K562 (cell line): ENCODE measurements around the gene ENTPD6. TPM values are rescaled to one million over a fixed set of nuclear protein-coding genes. Genes with fewer than 3 reads are reported as not detected.
A peak's percentile ranks its signal among the peaks of the same experiment; 100 is the strongest.
"Not testable (repeated sequence)": the region's sequence is repeated elsewhere in the genome, so short reads cannot be mapped to it uniquely, and the experiment has no call there.

Source experiments
- ATAC-seq: fragments of 200-7000 bp; cut with Tn5 transposase; 3 replicates; pipeline ENCODE4 v1.9.1; 2020; ENCODE audit warnings: moderate library complexity
- BruUV-seq: library from RNA; stranded (reverse); fragments of 400-500 nt; replicated peaks from 2 replicates; lab custom pipeline; 2021; lab: Mats Ljungman, UMichigan
- CTCF ChIA-PET: fragments of 300-600 bp; formaldehyde crosslinking; extraction: SDS; loops from one replicate; lab custom pipeline; 2021; ENCODE audit warnings: low intra/inter-chr PET ratio; lab: Yijun Ruan, JAX
- POLR2A ChIA-PET: fragments of 300-600, 350-650 bp; sonication (Branson Sonifier 250); formaldehyde crosslinking; extraction: SDS; loops from one replicate; lab custom pipeline; 2021; ENCODE audit warnings: antibody characterized with exemption, inconsistent platforms; lab: Yijun Ruan, JAX
- DNase-seq, 4 experiments: peaks; one replicate each; pipeline versions ENCODE4 v3.0.0 to v3.0.0-alpha.2; 2011 to 2018; ENCODE audit warnings: low spot score in 3 of 4, mixed read lengths in 3 of 4; ENCODE audit errors: extremely low read depth in 1 of 4
- FAIRE-seq: peaks from 2 replicates; lab custom pipeline; 2011; peaks lifted over from hg19 to GRCh38; lab: Jason Lieb, UNC
- H2AFZ ChIP-seq: 2 replicates; pipeline ENCODE4 v1.6.0; 2011; ENCODE audit warnings: low read depth, low read length, control low read depth, inconsistent platforms
- H3K27ac ChIP-seq: fragments of 200-600 bp; 3 replicates; pipeline ENCODE4 v1.8.0; 2011; ENCODE audit warnings: low read depth, mild to moderate bottlenecking, control low read depth, inconsistent platforms, low read length, moderate library complexity, mixed read lengths; ENCODE audit errors: extremely low read depth
- H3K27me3 ChIP-seq, 2 experiments: fragments of 300-600 bp in 1 of 2; 2 replicates in 1 of 2; 3 replicates in 1 of 2; pipeline versions ENCODE4 v1.6.0 to v1.8.0; 2011; ENCODE audit warnings: inconsistent platforms in 2 of 2, low read length in 2 of 2, mild to moderate bottlenecking in 1 of 2, mixed read lengths in 1 of 2, moderate library complexity in 1 of 2; ENCODE audit not compliant: control insufficient read depth in 2 of 2, insufficient read depth in 2 of 2
- H3K36me3 ChIP-seq: fragments of 300-600 bp; 3 replicates; pipeline ENCODE4 v1.8.0; 2011; ENCODE audit warnings: mild to moderate bottlenecking, low read length, inconsistent platforms; ENCODE audit not compliant: control insufficient read depth, insufficient read depth
- H3K4me1 ChIP-seq, 2 experiments: fragments of 200-600 bp in 1 of 2; replicated peaks in 1 of 2; 2 replicates in 1 of 2; 3 replicates in 1 of 2; pipeline versions ENCODE4 v1.5.1 to v1.8.0; 2011; ENCODE audit warnings: inconsistent platforms in 2 of 2, low read length in 2 of 2, mild to moderate bottlenecking in 1 of 2, mixed read lengths in 1 of 2, moderate library complexity in 1 of 2; ENCODE audit not compliant: control insufficient read depth in 2 of 2, insufficient read depth in 2 of 2
- H3K4me2 ChIP-seq: 2 replicates; pipeline ENCODE4 v1.6.1; 2011; ENCODE audit warnings: low read length, control low read depth, inconsistent platforms, mixed read lengths; ENCODE audit not compliant: insufficient read depth
- H3K4me3 ChIP-seq: fragments of 200-600 bp; sonication (generic), shearing (Covaris generic); 2 replicates; pipeline ENCODE4 v1.5.1; 2016; ENCODE audit warnings: control low read depth, inconsistent platforms
- H3K79me2 ChIP-seq: fragments of 200-600 bp; 3 replicates; pipeline ENCODE4 v1.8.0; 2011; ENCODE audit warnings: low read length, inconsistent platforms; ENCODE audit not compliant: control insufficient read depth, insufficient read depth
- H3K9ac ChIP-seq, 2 experiments: 2 replicates each; pipeline versions ENCODE4 v1.6.0 to v1.6.1; 2011; ENCODE audit warnings: low read depth in 2 of 2, low read length in 2 of 2, control low read depth in 1 of 2, inconsistent platforms in 1 of 2, mild to moderate bottlenecking in 1 of 2, mixed read lengths in 1 of 2; ENCODE audit not compliant: insufficient read depth in 1 of 2
- H3K9me1 ChIP-seq: one replicate; pipeline ENCODE4 v1.6.0; 2011; ENCODE audit warnings: inconsistent platforms, mild to moderate bottlenecking, low read length, moderate library complexity; ENCODE audit not compliant: control insufficient read depth, insufficient read depth
- H3K9me3 ChIP-seq: replicated peaks from 2 replicates; pipeline ENCODE4 v1.5.1; 2011; ENCODE audit warnings: low read depth, low read length, inconsistent platforms; ENCODE audit not compliant: control insufficient read depth, insufficient read depth
- H4K20me1 ChIP-seq: replicated peaks from 2 replicates; pipeline ENCODE4 v1.6.1; 2011; ENCODE audit warnings: low read length, inconsistent platforms, mixed read lengths; ENCODE audit not compliant: control insufficient read depth, insufficient read depth
- ATF1 ChIP-seq, 2 experiments: fragments of 450-650 bp in 1 of 2; IDR thresholded peaks; 2 replicates each; pipeline ENCODE4 v1.6.1; 2016; ENCODE audit warnings: missing compliant biosample characterization in 1 of 2, missing genetic modification characterization in 1 of 2
- CLOCK ChIP-seq: fragments of 250-450 bp; sonication (Bioruptor Pico); IDR thresholded peaks from 2 replicates; pipeline ENCODE4 v1.4.0; 2020; ENCODE audit warnings: mild to moderate bottlenecking, moderate library complexity, borderline replicate concordance
- FUS ChIP-seq: fragments of 200-400 bp; formaldehyde crosslinking; optimal IDR thresholded peaks from 2 replicates; pipeline ENCODE3; 2017; ENCODE audit warnings: low read depth, low read length
- MNT ChIP-seq, 2 experiments: fragments of 450-650 bp; conservative IDR thresholded peaks; 2 replicates each; pipeline ENCODE4 v1.6.1; 2017; ENCODE audit warnings: mild to moderate bottlenecking in 2 of 2, moderate library complexity in 2 of 2
- PRMT5 ChIP-seq: sonication (generic); formaldehyde crosslinking; IDR thresholded peaks from 2 replicates; pipeline ENCODE4 v1.5.0; 2020; ENCODE audit warnings: missing genetic modification reagents
- RBM17 ChIP-seq: fragments of 200-400 bp; formaldehyde crosslinking; IDR thresholded peaks from 2 replicates; pipeline ENCODE4 v1.6.1; 2017; ENCODE audit warnings: low read depth, mild to moderate bottlenecking, low read length, borderline replicate concordance
- RBM34 ChIP-seq: fragments of 200-400 bp; formaldehyde crosslinking; IDR thresholded peaks from 2 replicates; pipeline ENCODE4 v1.6.1; 2018; ENCODE audit warnings: low read length, borderline replicate concordance; ENCODE audit not compliant: insufficient read depth
- TEAD1 ChIP-seq, 2 experiments: fragments of 450-650 bp in 1 of 2; sonication (generic) in 1 of 2; formaldehyde crosslinking; IDR thresholded peaks; 2 replicates each; pipeline versions ENCODE4 v1.4.0 to v1.8.0; 2020 to 2022; ENCODE audit warnings: mild to moderate bottlenecking in 2 of 2, missing genetic modification reagents in 1 of 2
- WHSC1 ChIP-seq: IDR thresholded peaks from one replicate; pipeline ENCODE4 v1.6.1; 2012; ENCODE audit warnings: low read length, control low read depth, inconsistent platforms
- WGBS: fragments of 100-300 bp; shearing (Covaris generic); methylation state at CpG from one replicate; pipeline ENCODE4 v1.1.6; 2016; ENCODE audit warnings: low coverage, mixed read lengths; ENCODE audit not compliant: insufficient coverage; ENCODE audit errors: missing lambda C conversion rate; 5-methylcytosine and 5-hydroxymethylcytosine counted together
- in situ Hi-C: fragments of 300-500 bp; cut with MboI; formaldehyde crosslinking; loops from 4 replicates; pipeline ENCODE4 v1.15.0; 2018; ENCODE audit warnings: inconsistent platforms, mixed read lengths
- intact Hi-C: fragments of 100-400 bp; cut with micrococcal nuclease; formaldehyde crosslinking; loops from 2 replicates; pipeline ENCODE4 v1.14.2; 2022
- polyA plus RNA-seq, 8 experiments: library from polyadenylated mRNA; depleted of rRNA in 4 of 8; stranded (reverse) in 5 of 8; unstranded in 3 of 8; fragments of >200 nt; fragmentation: Nextera tagmentation in 2 of 8; fragmentation: Illumina TruSeq in 1 of 8; extraction: Ambion mirVana in 2 of 8; extraction: Trizol in 1 of 8; gene quantifications; 2 replicates each; pipeline versions ENCODE4 v1.2.1 to v1.2.3, GENCODE V29; 2011 to 2014; ENCODE audit warnings: inconsistent platforms in 1 of 8, missing spikeins in 1 of 8
- total RNA-seq, 7 experiments: library from RNA; depleted of rRNA in 6 of 7; stranded (reverse); fragments of >200 nt in 6 of 7; fragmentation: Illumina TruSeq in 2 of 7; extraction: Trizol in 2 of 7; gene quantifications; 2 replicates each; pipeline versions ENCODE4 v1.2.1 to v1.2.3, GENCODE V29; 2011 to 2021; ENCODE audit warnings: low replicate concordance in 1 of 7

Gene ENTPD6
- total and polyA plus RNA-seq, 9 of the 15 experiments (the other 6 are each of a cell fraction or from before 2014, with no cell fraction given): 0.82 to 36.8 (median 22.4) TPM

GRCh38 chr20:25179439-25180089 is 15.9 kb upstream of the ENTPD6 start:
- no peaks in the 10 kb centered on the region for H3K9me1 ChIP-seq
- WGBS: 14% methylated on average over 15 of the region's 15 CpGs
- H3K4me2 ChIP-seq: no peak overlapping the region
- no peaks in the 10 kb centered on the region for H4K20me1 ChIP-seq
- no peaks in the 10 kb centered on the region for H3K9me3 ChIP-seq
- POLR2A ChIA-PET: no interaction called here
- 0 out of 5 replicates have a peak, but pooled peaks cover 0 to 8% of the 10 kb centered on the region in 2 experiments for H3K27me3 ChIP-seq
- TF ChIP-seq ATF1 (CRISPR knock-in tag; IDR thresholded peaks at IDR 0.05) (no peak), ATF1 (tag; IDR thresholded peaks at IDR 0.05) (peak; percentile 60; the same call in 1 of the 2 replicates), CLOCK (CRISPR knock-in tag) (no peak), RBM17 (no peak), TEAD1 (CRISPR knock-in tag; IDR thresholded peaks at IDR 0.05) (no peak), FUS (no peak), WHSC1 (no peak), RBM34 (no peak), MNT (conservative IDR thresholded peaks at IDR 0.05) (peak in 1 of 2 experiments; percentile 46; a peak in 2 of 4 replicates), PRMT5 (CRISPR knock-in tag) (no peak)
- H3K4me1 ChIP-seq: peaks cover 0 to 3% of the 10 kb centered on the region in 2 experiments; a peak in 1 of 5 replicates
- FAIRE-seq (no peak), ATAC-seq (no peak), DNase-seq (no peak)
- no peak overlapping the region for H2AFZ ChIP-seq
- H3K9ac ChIP-seq: no peak overlapping the region
- H3K27ac ChIP-seq: no peak overlapping the region
- no peaks in the 10 kb centered on the region for H3K36me3 ChIP-seq
- no peaks in the 10 kb centered on the region for H3K79me2 ChIP-seq
- H3K4me3 ChIP-seq: no peak overlapping the region
- intact Hi-C loops: loop anchor here (2.0 to 10.0 kb wide), 2 partner anchors 105 to 185 kb away; no protein-coding TSS in a partner anchor
- BruUV-seq: no TSS peak
- in situ Hi-C loops: loop anchor here (10.0 kb wide), 1 partner anchor 175 kb away; no protein-coding TSS in a partner anchor
- CTCF ChIA-PET: interaction anchor here (1.6 kb wide), 1 partner anchor 184 kb away, joined by 12 read pairs; no protein-coding TSS in a partner anchor

- H3K4me1 ChIP-seq, DNase-seq, H3K4me2 ChIP-seq, intact Hi-C loops, H3K36me3 ChIP-seq, CTCF ChIA-PET, POLR2A ChIA-PET, H3K79me2 ChIP-seq, H2AFZ ChIP-seq, H3K27ac ChIP-seq, H3K9me3 ChIP-seq, H3K27me3 ChIP-seq, ATAC-seq, FAIRE-seq, H3K9me1 ChIP-seq, in situ Hi-C loops, H3K4me3 ChIP-seq, BruUV-seq, H3K9ac ChIP-seq, H4K20me1 ChIP-seq: not testable (repeated sequence)
- WGBS: 0% methylated on average over 1 of the region's 1 CpG
Observed at GRCh38 chr20:25184391-25184790, 11.1 kb upstream of the ENTPD6 start.
